ENCODE results near the gene APBA2. TPM values are rescaled to one million over a fixed set of nuclear protein-coding genes. Genes with fewer than 3 reads are reported as not detected.

Gene APBA2
- total RNA-seq, 4 donors from 2014 or later, result 1.6 to 8.2 (median 2.5) TPM

GRCh38 chr15:28932361-28932760, 46.6 kb downstream of the APBA2 start:
- no peak for TF ChIP-seq EP300 (IDR thresholded peaks at IDR 0.05; ENCODE audit: low read depth)
- no peak for TF ChIP-seq POLR2AphosphoS5 (IDR thresholded peaks at IDR 0.05)
- no peak for TF ChIP-seq CTCF (IDR thresholded peaks at IDR 0.05)
- no peak for TF ChIP-seq POLR2A (IDR thresholded peaks at IDR 0.05)
- Histone ChIP-seq H3K4me3 (no peak overlapping the region), H3K4me1 (no peaks in the 10 kb centered on the region), H3K36me3 (no peaks in the 10 kb centered on the region), H3K9me3 (no peaks in the 10 kb centered on the region), H3K27me3 (no peaks in the 10 kb centered on the region), H3K27ac (no peak overlapping the region)
- no peak for DNase-seq
- WGBS, 2 donors (ENCODE audit: low coverage in 1 of 2), result 71% methylated on average over 4 of the region's 4 CpGs; no CpG with 5 or more reads in 1 of the 2 donors
- in situ Hi-C loops (cut with MboI; ENCODE audit: low pct_ligation_motif_present in 1 of 4, low pct_unique_long_range_greater_than_20kb in 1 of 4, low sequenced_read_pairs in 3 of 4), result no loop called here
- intact Hi-C loops (cut with DNase I; ENCODE audit: low total_unique reads), result loop anchor here (10.0 kb wide), 1 partner anchor 58 kb away; no protein-coding TSS in a partner anchor

- in situ Hi-C loops (cut with MboI; ENCODE audit: low pct_ligation_motif_present in 1 of 4, low pct_unique_long_range_greater_than_20kb in 1 of 4, low sequenced_read_pairs in 3 of 4) (no loop called here), intact Hi-C loops (cut with DNase I; ENCODE audit: low total_unique reads) (loop anchor here (10.0 kb wide), 1 partner anchor 59 kb away; no protein-coding TSS in a partner anchor)
- Histone ChIP-seq H3K27me3 (no peaks in the 10 kb centered on the region), H3K4me1 (no peaks in the 10 kb centered on the region), H3K27ac (no peak overlapping the region), H3K36me3 (no peaks in the 10 kb centered on the region), H3K4me3 (no peak overlapping the region), H3K9me3 (no peaks in the 10 kb centered on the region)
- WGBS, 2 donors (ENCODE audit: low coverage in 1 of 2), result 34 to 63% methylated on average over 5 to 9 of the region's 9 CpGs
- TF ChIP-seq EP300 (IDR thresholded peaks at IDR 0.05; ENCODE audit: low read depth), result no peak
- TF ChIP-seq POLR2AphosphoS5 (IDR thresholded peaks at IDR 0.05), result no peak
- no peak for TF ChIP-seq POLR2A (IDR thresholded peaks at IDR 0.05)
- TF ChIP-seq CTCF (IDR thresholded peaks at IDR 0.05), result no peak
- DNase-seq, result no peak
Observed at GRCh38 chr15:28933710-28934445, 48.1 kb downstream of the APBA2 start.

- H3K4me1 ChIP-seq, result no peaks in the 10 kb centered on the region
- TF ChIP-seq POLR2A (IDR thresholded peaks at IDR 0.05) (no peak), EP300 (IDR thresholded peaks at IDR 0.05; ENCODE audit: low read depth) (no peak), POLR2AphosphoS5 (IDR thresholded peaks at IDR 0.05) (no peak), CTCF (IDR thresholded peaks at IDR 0.05) (no peak)
- H3K36me3 ChIP-seq, result no peaks in the 10 kb centered on the region
- in situ Hi-C loops (cut with MboI; ENCODE audit: low pct_ligation_motif_present in 1 of 4, low pct_unique_long_range_greater_than_20kb in 1 of 4, low sequenced_read_pairs in 3 of 4) (no loop called here), intact Hi-C loops (cut with DNase I; ENCODE audit: low total_unique reads) (loop anchor here (10.0 kb wide), 1 partner anchor 60 kb away; no protein-coding TSS in a partner anchor)
- H3K27me3 ChIP-seq, result no peaks in the 10 kb centered on the region
- no peak overlapping the region for H3K27ac ChIP-seq
- WGBS, 2 donors (ENCODE audit: low coverage in 1 of 2), result 83% methylated on average over 6 of the region's 6 CpGs; no CpG with 5 or more reads in 1 of the 2 donors
- DNase-seq, result no peak
- H3K4me3 ChIP-seq, result no peak overlapping the region
- no peaks in the 10 kb centered on the region for H3K9me3 ChIP-seq
Observed at GRCh38 chr15:28934645-28935044, 48.9 kb downstream of the APBA2 start.

GRCh38 chr15:28935316-28935715, 49.5 kb downstream of the APBA2 start:
- no peak overlapping the region for H3K4me3 ChIP-seq
- intact Hi-C loops (cut with DNase I; ENCODE audit: low total_unique reads) (loop anchor here (10.0 kb wide), 1 partner anchor 61 kb away; no protein-coding TSS in a partner anchor), in situ Hi-C loops (cut with MboI; ENCODE audit: low pct_ligation_motif_present in 1 of 4, low pct_unique_long_range_greater_than_20kb in 1 of 4, low sequenced_read_pairs in 3 of 4) (no loop called here)
- no peaks in the 10 kb centered on the region for H3K9me3 ChIP-seq
- H3K27ac ChIP-seq, result no peak overlapping the region
- no peaks in the 10 kb centered on the region for H3K36me3 ChIP-seq
- no peaks in the 10 kb centered on the region for H3K27me3 ChIP-seq
- 63% methylated on average over 6 of the region's 6 CpGs; no CpG with 5 or more reads in 1 of the 2 donors for WGBS, 2 donors (ENCODE audit: low coverage in 1 of 2)
- DNase-seq, result no peak
- no peaks in the 10 kb centered on the region for H3K4me1 ChIP-seq
- no peak for TF ChIP-seq CTCF (IDR thresholded peaks at IDR 0.05)
- no peak for TF ChIP-seq EP300 (IDR thresholded peaks at IDR 0.05; ENCODE audit: low read depth)
- no peak for TF ChIP-seq POLR2AphosphoS5 (IDR thresholded peaks at IDR 0.05)
- no peak for TF ChIP-seq POLR2A (IDR thresholded peaks at IDR 0.05)

All from transverse colon (tissue), 4 donors.